Breast epithelium (tissue), 4 donors: ENCODE results near the gene TNNI2. TPM values are rescaled to one million over a fixed set of nuclear protein-coding genes. Genes with fewer than 3 reads are reported as not detected.

Source experiments
- DNase-seq, 2 donors: peaks; one replicate each; pipeline ENCODE4 v3.0.0-alpha.2; 2019; ENCODE audit warnings: low spot score in 2 of 2
- H3K27ac ChIP-seq, 2 donors: fragments of 200-600 bp; sonication (generic) in 1 of 2; one replicate each; pipeline ENCODE4 v1.5.1; 2016 to 2019; ENCODE audit warnings: mild to moderate bottlenecking in 1 of 2
- H3K27me3 ChIP-seq, 2 donors: fragments of 200-600 bp; sonication (generic) in 1 of 2; one replicate each; pipeline versions ENCODE4 v1.5.1 to v1.6.0; 2017 to 2019; ENCODE audit warnings: control low read depth in 1 of 2, mild to moderate bottlenecking in 1 of 2
- H3K36me3 ChIP-seq: fragments of 200-600 bp; one replicate; pipeline ENCODE4 v1.5.1; 2019
- H3K4me1 ChIP-seq, 2 donors: fragments of 200-600 bp; sonication (generic); one replicate each; pipeline ENCODE4 v1.5.1; 2016 to 2019; ENCODE audit warnings: control low read depth in 1 of 2
- H3K4me3 ChIP-seq, 3 donors: fragments of 200-600 bp; sonication (generic); 1 replicate in 2 of 3; 2 replicates in 1 of 3; pipeline ENCODE4 v1.5.1; 2016 to 2019; ENCODE audit warnings: mild to moderate bottlenecking in 3 of 3, moderate library complexity in 2 of 3
- H3K9me3 ChIP-seq, 2 donors: fragments of 200-600 bp; sonication (generic) in 1 of 2; one replicate each; pipeline ENCODE4 v1.5.1; 2016 to 2019; ENCODE audit warnings: control low read depth in 1 of 2
- CTCF ChIP-seq, 3 donors: fragments of 450-650 bp; IDR thresholded peaks; one replicate each; pipeline ENCODE4 v1.5.1; 2016 to 2017; ENCODE audit warnings: antibody characterized with exemption in 3 of 3, mild to moderate bottlenecking in 3 of 3, moderate library complexity in 3 of 3
- POLR2A ChIP-seq: fragments of 450-650 bp; IDR thresholded peaks from one replicate; pipeline ENCODE4 v1.6.1; 2016; ENCODE audit warnings: antibody characterized with exemption, mild to moderate bottlenecking, moderate library complexity
- POLR2AphosphoS5 ChIP-seq, 3 donors: sonication (generic); formaldehyde crosslinking; IDR thresholded peaks; one replicate each; pipeline ENCODE4 v1.6.1; 2017; ENCODE audit warnings: antibody characterized with exemption in 3 of 3
- intact Hi-C: fragments of 100-400 bp; cut with DNase I; formaldehyde crosslinking; loops from one replicate; pipeline ENCODE4 v1.15.1; 2023; ENCODE audit warnings: low total_unique reads
- total RNA-seq, 3 donors: library from RNA; depleted of rRNA; stranded (reverse); fragments of >200 nt; gene quantifications; one replicate each; pipeline ENCODE4 v1.1.0, GENCODE V29; 2016

TNNI2 gene
- total RNA-seq, 3 donors from 2014 or later, result 1.6 to 5.6 TPM; not detected in 1

GRCh38 chr11:1829039-1829820 is 9.6 kb upstream of the TNNI2 start:
- intact Hi-C loops, result no loop called here
- peak in 1 of 2 donors; percentile 83 for DNase-seq
- Histone ChIP-seq H3K27ac (peak overlapping the region; percentile 70 to 85), H3K9me3 (no peaks in the 10 kb centered on the region), H3K27me3 (no peaks in the 10 kb centered on the region), H3K4me3 (no peak overlapping the region), H3K36me3 (no peaks in the 10 kb centered on the region), H3K4me1 (peaks cover 21 to 34% of the 10 kb centered on the region in 2 donors)
- TF ChIP-seq POLR2A, result no peak
- peak in 1 of 3 donors; percentile 35 for TF ChIP-seq POLR2AphosphoS5 (IDR thresholded peaks at IDR 0.05)

- intact Hi-C loops, result loop anchor here (10.0 kb wide), 1 partner anchor 325 kb away; no protein-coding TSS in a partner anchor
- no peak overlapping the region for H3K4me3 ChIP-seq
- H3K36me3 ChIP-seq, result no peaks in the 10 kb centered on the region
- no peak for DNase-seq
- H3K4me1 ChIP-seq, result peaks cover 21 to 37% of the 10 kb centered on the region in 2 donors
- no peak for TF ChIP-seq POLR2AphosphoS5 (IDR thresholded peaks at IDR 0.05)
- TF ChIP-seq POLR2A, result no peak
- TF ChIP-seq CTCF (IDR thresholded peaks at IDR 0.05), result no peak
- peak overlapping the region; percentile 83 to 85 for H3K27ac ChIP-seq
- H3K27me3 ChIP-seq, result no peaks in the 10 kb centered on the region
- no peaks in the 10 kb centered on the region for H3K9me3 ChIP-seq
These were observed 8.8 kb upstream of the TNNI2 start for GRCh38 chr11:1830004-1830321.

- intact Hi-C loops, result loop anchor here (10.0 kb wide), 1 partner anchor 324 kb away; no protein-coding TSS in a partner anchor
- H3K4me3 ChIP-seq, result no peak overlapping the region
- peaks cover 21 to 37% of the 10 kb centered on the region in 2 donors for H3K4me1 ChIP-seq
- no peaks in the 10 kb centered on the region for H3K9me3 ChIP-seq
- TF ChIP-seq POLR2A (no peak), POLR2AphosphoS5 (IDR thresholded peaks at IDR 0.05) (peak in 2 of 3 donors; percentile 51 to 60)
- no peaks in the 10 kb centered on the region for H3K36me3 ChIP-seq
- DNase-seq, result peak in 1 of 2 donors; percentile 93
- no peaks in the 10 kb centered on the region for H3K27me3 ChIP-seq
- H3K27ac ChIP-seq, result peak overlapping the region; percentile 83 to 85
These were observed 8.2 kb upstream of the TNNI2 start for GRCh38 chr11:1830322-1831223.

GRCh38 chr11:1831338-1832210 is 7.2 kb upstream of the TNNI2 start:
- DNase-seq, result no peak
- H3K4me1 ChIP-seq, result peaks cover 17 to 34% of the 10 kb centered on the region in 2 donors
- intact Hi-C loops, result loop anchor here (2.0 to 10.0 kb wide), 2 partner anchors 139 to 323 kb away; no protein-coding TSS in a partner anchor
- H3K9me3 ChIP-seq, result no peaks in the 10 kb centered on the region
- no peak for TF ChIP-seq POLR2A
- TF ChIP-seq POLR2AphosphoS5 (IDR thresholded peaks at IDR 0.05), result no peak
- TF ChIP-seq CTCF (IDR thresholded peaks at IDR 0.05), result no peak
- H3K36me3 ChIP-seq, result no peaks in the 10 kb centered on the region
- no peak overlapping the region for H3K4me3 ChIP-seq
- no peaks in the 10 kb centered on the region for H3K27me3 ChIP-seq
- peak overlapping the region; percentile 83 to 85 for H3K27ac ChIP-seq

- H3K36me3 ChIP-seq, result no peaks in the 10 kb centered on the region
- no peak for DNase-seq
- no peaks in the 10 kb centered on the region for H3K9me3 ChIP-seq
- no peaks in the 10 kb centered on the region for H3K27me3 ChIP-seq
- intact Hi-C loops, result loop anchor here (2.0 to 10.0 kb wide), 2 partner anchors 140 to 322 kb away; no protein-coding TSS in a partner anchor
- peaks cover 15 to 34% of the 10 kb centered on the region in 2 donors for H3K4me1 ChIP-seq
- peak overlapping the region in 2 of 3 donors; percentile 9 to 23 for H3K4me3 ChIP-seq
- peak overlapping the region; percentile 83 to 85 for H3K27ac ChIP-seq
- TF ChIP-seq POLR2AphosphoS5 (IDR thresholded peaks at IDR 0.05) (no peak), POLR2A (no peak), CTCF (IDR thresholded peaks at IDR 0.05) (peak; percentile 91 to 97 (median 95))
These were observed 6.4 kb upstream of the TNNI2 start for GRCh38 chr11:1832211-1832919.
